Epithelial cell of proximal tubule (primary cell): ENCODE results near the gene PDLIM4. TPM values are rescaled to one million over a fixed set of nuclear protein-coding genes. Genes with fewer than 3 reads are reported as not detected.

Experiments used
- DNase-seq: peaks from one replicate; pipeline ENCODE4 v3.0.0-alpha.2; 2011; ENCODE audit warnings: low read depth
- H3K4me3 ChIP-seq: 2 replicates; pipeline ENCODE4 v1.5.1; 2011; ENCODE audit warnings: low read depth, mild to moderate bottlenecking, low read length
- total RNA-seq: library from RNA; depleted of rRNA; stranded (reverse); fragments of >200 nt; gene quantifications from 2 replicates; pipeline ENCODE4 v1.2.3, GENCODE V29; 2015
- TF ChIP-seq, protein P1 (sequence below): conservative IDR thresholded peaks from 2 replicates; pipeline ENCODE4 v1.5.1; 2012; ENCODE audit warnings: low read depth, mild to moderate bottlenecking, low read length

The PDLIM4 gene
- total RNA-seq, 1 donor from 2014 or later: 129 TPM

DNA sequence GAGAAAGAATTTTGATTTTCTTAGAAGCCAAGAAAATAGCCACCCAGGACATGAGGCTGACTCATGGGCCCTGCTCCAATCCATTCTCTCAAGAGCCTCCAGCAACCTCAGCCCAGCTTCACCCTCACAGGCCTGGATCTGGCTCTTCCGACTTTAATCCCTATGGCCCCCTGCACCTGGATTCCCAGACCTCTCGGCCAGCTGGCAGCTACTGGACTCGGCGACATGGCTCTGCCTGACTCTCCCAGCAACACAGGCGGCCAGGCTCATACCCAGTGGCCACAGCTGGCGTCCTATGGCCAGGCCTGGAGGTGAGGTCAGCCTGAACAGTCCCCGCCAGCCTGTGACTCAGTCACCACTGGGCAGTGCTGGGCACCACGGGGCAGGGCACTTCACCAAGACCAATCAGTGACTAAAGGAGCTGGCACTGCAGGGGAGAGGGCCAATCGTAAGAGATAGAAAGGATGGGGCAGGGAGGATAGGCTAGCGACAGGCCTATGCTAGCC is 6.2 kb upstream of the PDLIM4 start:
- TF ChIP-seq, protein P1, sequence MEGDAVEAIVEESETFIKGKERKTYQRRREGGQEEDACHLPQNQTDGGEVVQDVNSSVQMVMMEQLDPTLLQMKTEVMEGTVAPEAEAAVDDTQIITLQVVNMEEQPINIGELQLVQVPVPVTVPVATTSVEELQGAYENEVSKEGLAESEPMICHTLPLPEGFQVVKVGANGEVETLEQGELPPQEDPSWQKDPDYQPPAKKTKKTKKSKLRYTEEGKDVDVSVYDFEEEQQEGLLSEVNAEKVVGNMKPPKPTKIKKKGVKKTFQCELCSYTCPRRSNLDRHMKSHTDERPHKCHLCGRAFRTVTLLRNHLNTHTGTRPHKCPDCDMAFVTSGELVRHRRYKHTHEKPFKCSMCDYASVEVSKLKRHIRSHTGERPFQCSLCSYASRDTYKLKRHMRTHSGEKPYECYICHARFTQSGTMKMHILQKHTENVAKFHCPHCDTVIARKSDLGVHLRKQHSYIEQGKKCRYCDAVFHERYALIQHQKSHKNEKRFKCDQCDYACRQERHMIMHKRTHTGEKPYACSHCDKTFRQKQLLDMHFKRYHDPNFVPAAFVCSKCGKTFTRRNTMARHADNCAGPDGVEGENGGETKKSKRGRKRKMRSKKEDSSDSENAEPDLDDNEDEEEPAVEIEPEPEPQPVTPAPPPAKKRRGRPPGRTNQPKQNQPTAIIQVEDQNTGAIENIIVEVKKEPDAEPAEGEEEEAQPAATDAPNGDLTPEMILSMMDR: no peak
- DNase-seq: no peak
- H3K4me3 ChIP-seq: no peak overlapping the region

GRCh38 chr5:132253008-132253441 is 4.5 kb upstream of the PDLIM4 start:
- TF ChIP-seq, protein P1: no peak
- no peak overlapping the region for H3K4me3 ChIP-seq

DNA sequence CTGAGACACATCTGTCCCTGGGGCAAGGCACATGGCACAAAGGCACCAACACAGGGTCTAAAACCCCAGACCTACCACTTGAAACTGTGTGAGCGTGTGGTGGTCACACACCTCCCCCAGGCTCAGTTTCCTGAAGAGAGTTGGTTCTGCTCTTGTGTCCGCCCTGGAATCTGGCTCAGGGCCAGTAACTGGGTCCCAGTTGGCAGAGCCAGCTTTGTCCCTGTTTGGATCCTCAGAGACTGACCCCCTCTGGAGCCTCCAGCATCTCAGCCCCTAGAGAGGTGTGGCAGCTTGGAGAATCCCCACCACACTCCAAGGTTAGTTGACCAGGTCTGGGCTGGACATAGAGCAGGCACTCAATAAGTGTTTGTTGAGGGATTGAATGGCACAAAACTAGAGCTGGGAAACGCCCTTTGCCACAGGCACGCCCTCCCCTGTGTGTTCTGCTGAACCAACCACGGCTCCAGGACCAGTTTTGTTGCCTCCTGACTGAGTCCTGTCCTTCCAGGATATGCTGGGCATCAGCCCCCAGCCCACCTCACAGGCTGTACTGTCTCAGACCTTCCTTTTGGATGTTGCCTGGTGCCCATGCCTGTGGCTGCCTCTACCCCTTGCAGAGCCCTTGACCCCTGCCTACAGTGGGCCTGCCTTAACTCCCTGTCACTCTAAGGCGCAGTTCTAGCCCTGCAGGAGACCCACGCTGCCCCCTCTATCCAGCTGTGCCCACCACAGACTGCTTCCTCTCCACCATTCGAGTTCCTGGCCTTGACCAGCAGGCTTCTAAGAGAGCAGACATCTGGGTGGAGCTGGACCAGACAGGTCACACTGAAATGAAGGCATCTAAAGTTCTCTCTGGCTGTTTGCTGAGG is 3.8 kb upstream of the PDLIM4 start:
- TF ChIP-seq, protein P1: no peak
- DNase-seq: no peak
- H3K4me3 ChIP-seq: no peak overlapping the region

More at GRCh38 chr5:132253008-132253441, 4.5 kb upstream of the PDLIM4 start:
- DNase-seq: no peak

GRCh38 chr5:132254321-132254977 is 3.0 kb upstream of the PDLIM4 start:
- TF ChIP-seq, protein P1: no peak
- no peak overlapping the region for H3K4me3 ChIP-seq
- no peak for DNase-seq

DNA sequence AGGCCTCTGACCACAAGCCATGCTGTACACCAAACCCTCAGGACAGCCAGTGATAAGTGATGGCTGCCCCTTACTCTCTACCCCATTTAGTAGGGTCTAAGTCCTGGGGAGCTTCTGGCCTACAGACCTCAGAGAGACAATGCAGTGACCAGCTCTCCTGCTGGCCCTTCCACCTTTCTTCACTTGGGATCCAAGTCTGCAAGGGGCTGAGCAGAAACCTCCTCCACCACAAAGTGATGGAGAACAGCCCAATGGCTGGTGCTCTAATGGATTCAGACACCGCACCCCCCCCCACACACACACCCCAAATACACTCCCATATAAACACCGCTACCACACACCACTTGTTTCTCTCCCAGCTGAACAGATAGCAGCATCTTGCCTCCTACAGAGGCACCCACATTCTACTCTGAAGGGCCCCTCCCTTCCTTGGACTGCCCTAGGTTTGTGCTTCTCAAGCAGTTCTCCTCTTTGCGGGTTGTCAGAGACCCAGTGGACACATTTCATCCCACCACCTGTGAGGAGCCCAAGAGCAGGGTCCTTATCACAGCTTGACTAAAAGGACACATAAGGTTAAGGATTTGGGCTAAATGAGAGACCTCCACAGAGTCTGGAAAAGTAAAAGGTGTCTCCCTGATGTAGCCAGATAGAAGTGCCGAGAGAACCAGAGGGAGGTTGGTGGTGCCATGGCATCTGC is 1.3 kb upstream of the PDLIM4 start:
- DNase-seq: no peak
- no peak overlapping the region for H3K4me3 ChIP-seq
- TF ChIP-seq, protein P1: no peak

DNA sequence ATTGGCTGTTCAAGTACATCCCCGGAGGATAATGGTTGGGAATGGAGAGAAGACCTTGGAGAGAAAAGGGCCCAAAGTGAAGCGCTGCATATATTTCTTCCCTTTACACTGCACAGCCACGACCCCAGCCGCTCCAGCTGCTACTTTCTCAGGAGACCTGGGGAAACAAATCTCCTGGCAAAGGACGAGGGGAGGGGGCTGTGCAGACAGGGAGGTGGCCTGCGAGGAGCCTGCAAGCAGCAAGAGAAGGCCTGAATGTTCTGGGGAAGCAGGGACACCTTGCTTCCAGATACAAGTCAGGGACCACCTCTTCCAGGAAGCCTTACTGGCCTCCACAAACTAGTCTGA is 739 bp upstream of the PDLIM4 start:
- no peak overlapping the region for H3K4me3 ChIP-seq
- no peak for DNase-seq
- TF ChIP-seq, protein P1: no peak
